Heart left ventricle (tissue), 13 donors: ENCODE measurements around the gene NFKB1.

Experiments
- CTCF ChIP-seq, 12 donors: fragments of 200-600 bp; sonication (generic) in 4 of 12; IDR thresholded peaks; one replicate each; pipeline versions ENCODE4 v1.5.0 to v1.8.0; 2018 to 2022; ENCODE audit warnings: antibody characterized with exemption in 12 of 12, mild to moderate bottlenecking in 5 of 12
- POLR2A ChIP-seq, 2 donors: fragments of 450-650 bp; IDR thresholded peaks; one replicate each; pipeline ENCODE4 v1.6.1; 2017; ENCODE audit warnings: antibody characterized with exemption in 2 of 2, mild to moderate bottlenecking in 2 of 2, moderate library complexity in 2 of 2
- donor health status: ischemic (EF 13 %, LVEDD 7.1; RV severe dilation, severe dysfunction).
- donor health status: DM: no; HTN: yes; CAD: no.
- donor health status: DM: no; HTN: no; CAD: no.
- donor health status: ischemic (EF 25% LVEDD 6.9; RV normal size, moderate dysfunction).
- donor health status: ischemic (EF 25% LVEDD 5.7; RV mildly dilated, moderate dysfunction).
- donor health status: ischemic (EF 35%, LVEDD 5.7; RV mildly dilated, moderate dysfunction).
- donor health status: nonischemic (EF 11% LVEDD 7.7; RV severe dilation, severe dysfunction).
- donor health status: DM: yes; HTN: yes; CAD: no.
- donor health status: PGD.
- donor health status: ischemic (EF 29% LVEDD 5.4; RV normal size, mild dysfunction).
- donor health status: nonischemic (EF 23%, LVEDD 6.1; RV moderate dilation, normal function).

DNA sequence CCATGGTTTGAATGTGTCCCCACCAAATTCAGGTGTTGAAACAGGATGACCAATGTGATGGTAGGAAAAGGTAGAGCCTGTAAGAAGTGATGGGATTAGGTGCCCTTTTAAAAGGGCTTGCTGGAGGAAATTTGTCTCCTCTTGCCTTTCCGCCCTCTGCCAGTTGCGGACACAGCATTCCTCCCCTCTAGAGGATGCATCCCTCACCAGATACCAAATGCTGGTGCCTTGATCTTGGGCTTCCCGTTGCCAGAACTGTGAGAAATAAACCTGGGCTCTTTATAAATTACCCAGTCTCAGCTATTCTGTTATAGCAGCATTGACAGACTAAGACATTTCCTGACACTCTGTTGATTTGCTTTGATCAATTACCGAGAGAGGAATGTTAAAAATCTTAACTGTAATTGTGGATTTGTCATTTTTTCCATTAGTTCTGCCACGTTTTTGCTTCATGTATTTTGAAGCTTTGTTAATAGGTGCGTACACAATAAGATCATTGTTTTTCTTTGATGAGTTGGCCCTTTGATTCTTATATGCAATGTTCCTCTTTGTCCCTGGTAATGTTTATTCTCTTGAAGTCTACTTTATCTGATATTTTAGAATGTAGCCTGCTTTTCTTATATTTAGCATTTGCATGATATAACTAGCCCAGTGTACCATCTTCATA is 13.3 kb downstream of the NFKB1 start:
- TF ChIP-seq CTCF (IDR thresholded peaks at IDR 0.05): no peak
- TF ChIP-seq POLR2A (IDR thresholded peaks at IDR 0.05): no peak
